IPS DF 19.7 (cell line): ENCODE data around the gene CRIP2.

Source experiments
- DNase-seq: peaks from one replicate; pipeline ENCODE4 v3.0.0-alpha.2; 2013; ENCODE audit warnings: low read depth, low spot score

The CRIP2 gene

DNA sequence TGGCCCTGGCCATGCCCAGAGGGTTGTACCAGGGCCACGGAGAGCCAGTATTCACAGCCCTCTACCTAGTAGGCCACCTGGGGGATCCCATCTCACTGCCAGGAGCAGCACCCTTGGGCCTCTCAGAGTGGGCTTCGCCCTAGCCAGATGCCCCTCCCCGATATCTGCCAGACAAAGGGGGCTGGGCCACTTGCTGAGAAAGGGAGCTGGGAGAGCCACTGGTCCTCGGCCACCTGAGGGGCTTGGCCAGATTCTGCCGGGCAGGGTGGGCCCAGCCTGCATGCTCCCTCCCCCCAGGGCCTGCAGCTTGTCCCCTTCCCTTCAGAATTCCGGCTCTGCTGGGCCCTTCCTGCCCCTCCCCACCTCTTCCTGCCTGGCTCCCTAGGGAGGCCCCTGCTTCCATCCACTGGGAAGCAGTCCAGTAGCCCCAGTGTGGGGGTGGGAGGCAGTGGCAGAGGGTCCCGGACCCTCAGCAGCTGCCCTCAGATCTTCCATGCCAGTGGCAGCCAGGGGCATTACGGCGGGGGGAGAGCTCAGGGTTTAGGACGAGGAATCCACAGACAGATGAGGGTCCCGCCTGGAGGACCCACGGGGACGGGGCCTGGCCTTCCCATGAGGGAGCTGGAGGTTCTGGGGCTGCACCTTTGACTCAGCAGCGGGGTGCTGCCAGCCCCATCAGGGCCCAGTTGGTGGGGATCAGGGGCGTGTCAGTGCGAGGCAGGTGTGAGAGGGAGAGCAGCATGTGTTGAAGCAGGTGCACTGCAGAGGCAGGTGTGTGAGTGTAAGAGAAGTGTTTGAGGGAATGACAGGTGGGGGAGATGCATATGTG, 2.4 kb downstream of the CRIP2 start:
- DNase-seq, result no peak

DNA sequence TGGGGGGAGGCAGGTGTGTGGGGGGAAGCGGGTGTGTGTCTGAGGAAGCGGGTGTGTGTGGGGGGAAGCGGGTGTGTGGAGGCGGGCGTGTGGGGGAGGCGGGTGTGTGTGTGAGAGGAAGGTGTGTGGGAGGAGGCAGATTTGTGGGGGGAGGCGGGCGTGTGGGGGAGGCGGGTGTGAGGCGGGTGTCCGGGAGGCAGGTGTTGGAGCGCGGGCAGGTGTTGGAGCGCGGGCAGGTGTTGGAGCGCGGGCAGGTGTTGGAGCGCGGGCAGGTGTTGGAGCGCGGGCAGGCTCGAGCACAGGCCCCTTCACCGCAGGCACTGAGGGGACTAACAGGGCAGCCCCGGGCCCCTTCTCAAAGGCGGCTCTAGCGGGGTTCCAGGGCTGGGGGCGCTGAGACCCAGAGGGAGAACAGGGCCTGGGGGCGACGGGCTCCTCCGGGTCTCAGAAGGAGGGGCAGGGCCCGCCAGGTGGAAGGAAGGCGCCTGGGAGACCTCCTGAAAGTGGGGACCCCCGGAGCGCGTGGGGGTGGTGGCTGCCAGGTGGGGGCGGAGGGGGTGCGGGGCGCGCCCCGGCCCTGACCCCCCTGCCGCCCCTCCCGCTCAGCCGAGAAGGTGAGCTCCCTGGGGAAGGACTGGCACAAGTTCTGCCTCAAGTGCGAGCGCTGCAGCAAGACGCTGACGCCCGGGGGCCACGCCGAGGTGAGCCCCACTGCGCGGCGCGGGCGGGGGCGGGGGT, 3.2 kb downstream of the CRIP2 start:
- DNase-seq, result no peak

DNA sequence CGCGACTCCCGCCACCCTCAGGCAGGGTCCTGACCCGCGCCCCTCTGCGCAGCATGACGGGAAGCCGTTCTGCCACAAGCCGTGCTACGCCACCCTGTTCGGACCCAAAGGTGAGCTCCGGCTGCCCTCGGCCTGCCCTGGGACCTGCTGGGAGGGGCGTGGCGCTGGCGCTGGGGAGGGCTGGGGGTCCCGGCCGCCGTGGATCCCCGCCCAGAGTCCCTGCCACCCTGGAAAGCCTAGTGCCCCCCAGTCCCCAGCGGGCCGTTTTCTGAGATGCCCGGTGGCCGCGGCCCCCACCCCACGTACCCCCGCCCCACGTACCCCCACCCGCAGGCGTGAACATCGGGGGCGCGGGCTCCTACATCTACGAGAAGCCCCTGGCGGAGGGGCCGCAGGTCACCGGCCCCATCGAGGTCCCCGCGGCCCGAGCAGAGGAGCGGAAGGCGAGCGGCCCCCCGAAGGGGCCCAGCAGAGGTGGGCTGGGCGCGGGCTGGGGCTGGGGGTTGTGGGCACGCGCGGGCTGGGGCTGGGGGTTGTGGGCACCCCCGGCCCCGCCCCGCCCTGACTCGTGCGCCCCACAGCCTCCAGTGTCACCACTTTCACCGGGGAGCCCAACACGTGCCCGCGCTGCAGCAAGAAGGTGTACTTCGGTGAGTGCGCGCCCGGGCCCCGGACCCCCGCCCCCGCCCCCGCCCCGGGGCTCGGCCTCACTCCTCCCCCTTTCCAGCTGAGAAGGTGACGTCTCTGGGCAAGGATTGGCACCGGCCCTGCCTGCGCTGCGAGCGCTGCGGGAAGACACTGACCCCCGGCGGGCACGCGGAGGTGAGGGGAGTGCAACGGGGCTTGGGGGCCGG, 4.0 kb downstream of the CRIP2 start:
- no peak for DNase-seq

DNA sequence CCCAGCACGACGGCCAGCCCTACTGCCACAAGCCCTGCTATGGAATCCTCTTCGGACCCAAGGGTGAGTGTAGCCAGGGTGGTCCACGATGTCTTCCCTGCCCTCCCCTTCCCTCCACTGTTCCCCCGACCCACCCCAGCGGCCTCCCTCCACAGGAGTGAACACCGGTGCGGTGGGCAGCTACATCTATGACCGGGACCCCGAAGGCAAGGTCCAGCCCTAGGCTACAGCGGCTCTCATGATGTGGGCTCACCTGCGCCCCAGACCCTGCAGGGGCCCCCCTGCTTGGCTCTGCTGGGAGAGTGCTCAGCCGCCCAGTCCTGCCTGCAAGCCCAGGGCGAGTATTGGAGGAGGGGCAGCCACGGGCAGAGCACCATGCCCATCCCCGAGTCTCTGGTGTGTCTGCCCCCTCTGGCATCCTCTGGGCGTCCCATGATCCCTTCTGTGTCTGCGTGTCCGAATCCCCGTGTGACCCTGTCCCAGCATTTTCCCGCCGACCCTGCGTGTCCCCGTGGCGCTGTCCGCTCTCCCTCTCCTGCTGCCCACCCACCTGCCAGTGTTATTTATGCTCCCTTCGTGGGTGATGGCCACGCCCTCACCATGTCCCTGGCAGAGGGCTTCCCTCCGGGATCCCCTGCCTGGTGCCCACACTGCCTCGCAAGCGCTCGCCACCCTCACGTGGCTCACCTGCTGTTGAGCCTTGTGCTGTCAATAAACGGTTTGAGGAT, 5.0 kb downstream of the CRIP2 start:
- DNase-seq, result no peak

DNA sequence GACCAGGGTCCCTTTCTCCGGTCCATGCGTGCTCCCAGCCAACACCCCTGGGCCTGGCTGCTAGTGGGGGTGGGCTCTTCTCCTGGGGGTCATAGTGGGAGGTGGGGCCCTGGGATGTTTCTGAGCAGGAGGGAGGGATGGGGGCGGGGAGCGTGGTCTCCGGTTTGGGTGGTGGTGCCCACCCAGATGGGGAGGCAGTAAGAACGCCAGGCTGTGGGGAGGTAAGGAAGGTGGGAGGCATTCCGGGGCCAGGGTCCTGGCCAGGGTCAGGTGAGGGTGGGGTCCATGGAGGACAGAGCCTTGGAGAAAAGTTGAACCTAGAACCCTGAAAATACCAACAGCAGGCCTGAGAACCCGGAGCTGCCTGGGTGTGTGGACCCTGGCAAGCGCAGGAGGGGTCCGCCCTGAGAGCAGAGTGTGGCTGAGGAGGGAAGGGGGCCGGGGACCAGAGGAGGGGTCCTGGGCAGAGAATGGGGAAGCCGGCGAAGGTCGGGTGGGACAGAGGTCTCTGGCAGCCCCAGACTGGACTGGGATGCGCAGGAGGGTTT, 5.7 kb downstream of the CRIP2 start:
- no peak for DNase-seq

DNA sequence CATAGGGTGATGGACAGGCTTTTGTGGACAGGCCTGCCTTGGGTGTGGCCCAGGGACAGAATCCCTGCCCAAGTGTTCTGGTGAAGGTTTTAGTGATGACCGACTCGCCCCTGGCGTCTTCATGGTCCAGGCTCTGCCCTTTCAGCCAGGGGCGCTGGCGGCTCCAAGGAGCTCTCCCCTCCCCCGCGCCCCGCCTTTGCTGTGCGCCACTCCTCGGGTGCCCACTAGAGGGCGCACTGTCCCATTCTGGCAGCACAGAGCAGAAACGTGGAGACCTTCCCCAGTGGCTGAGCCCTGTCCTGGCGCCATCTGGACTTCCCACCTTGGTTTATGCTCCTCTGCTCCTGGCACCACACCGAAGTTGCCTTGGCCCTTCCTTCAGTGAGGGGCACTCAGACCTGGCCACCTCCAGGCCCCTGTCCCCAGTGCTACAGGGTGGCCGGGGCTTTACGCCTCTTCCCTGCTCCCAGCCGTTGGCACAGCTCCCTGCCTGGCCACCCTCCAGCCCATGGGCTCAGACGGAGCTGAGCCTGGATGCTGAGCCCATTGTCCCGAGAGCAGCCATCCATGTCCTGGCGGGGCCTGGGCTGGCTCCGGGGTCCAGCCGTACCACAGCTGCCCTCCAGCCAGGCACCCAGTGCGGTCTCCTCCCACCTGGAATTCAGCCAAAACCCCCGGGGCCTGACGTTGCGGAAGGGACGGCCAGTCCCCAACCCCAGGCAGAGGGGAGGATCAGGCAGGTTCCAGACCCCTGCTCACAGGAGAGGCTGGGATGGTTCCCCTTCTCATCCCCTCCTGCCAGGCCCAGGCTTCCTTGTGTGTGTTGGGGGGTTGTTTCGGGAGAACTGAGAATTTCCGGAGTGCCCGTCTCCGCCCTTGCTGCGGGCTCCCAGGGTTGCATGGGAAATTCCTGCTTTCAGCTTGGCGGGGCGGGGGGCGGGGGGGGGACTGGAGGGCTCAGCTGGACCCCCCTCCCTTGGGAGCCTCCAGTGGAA, 6.5 kb downstream of the CRIP2 start:
- no peak for DNase-seq

DNA sequence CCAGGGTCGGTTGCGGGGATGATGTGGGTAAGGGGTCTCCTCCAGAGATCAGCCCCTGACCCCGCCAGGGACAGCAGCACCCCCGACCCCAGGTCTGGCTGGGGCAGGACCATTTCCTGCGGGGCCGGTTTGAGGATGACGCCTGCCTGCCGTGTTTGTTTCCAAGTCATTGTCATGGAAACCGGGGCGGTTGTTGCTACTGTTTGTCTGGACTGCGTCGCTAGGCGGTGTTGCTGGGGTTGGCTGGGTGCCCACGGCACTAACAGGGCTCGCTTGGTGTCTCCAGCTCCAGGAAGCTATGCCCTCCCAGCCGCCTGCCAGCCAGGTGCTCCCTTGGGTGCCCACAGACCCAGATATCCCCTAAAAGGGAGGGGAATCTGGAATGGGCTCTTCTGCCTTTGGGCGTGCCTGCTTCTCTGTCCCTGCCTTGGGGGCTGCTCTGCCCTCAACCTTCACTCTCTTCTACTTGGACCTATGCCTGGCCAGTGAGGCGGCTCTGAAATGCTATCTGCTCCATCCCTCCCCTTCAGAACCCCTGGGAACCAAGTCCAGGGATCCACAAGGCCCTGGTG, 7.4 kb downstream of the CRIP2 start:
- no peak for DNase-seq

DNA sequence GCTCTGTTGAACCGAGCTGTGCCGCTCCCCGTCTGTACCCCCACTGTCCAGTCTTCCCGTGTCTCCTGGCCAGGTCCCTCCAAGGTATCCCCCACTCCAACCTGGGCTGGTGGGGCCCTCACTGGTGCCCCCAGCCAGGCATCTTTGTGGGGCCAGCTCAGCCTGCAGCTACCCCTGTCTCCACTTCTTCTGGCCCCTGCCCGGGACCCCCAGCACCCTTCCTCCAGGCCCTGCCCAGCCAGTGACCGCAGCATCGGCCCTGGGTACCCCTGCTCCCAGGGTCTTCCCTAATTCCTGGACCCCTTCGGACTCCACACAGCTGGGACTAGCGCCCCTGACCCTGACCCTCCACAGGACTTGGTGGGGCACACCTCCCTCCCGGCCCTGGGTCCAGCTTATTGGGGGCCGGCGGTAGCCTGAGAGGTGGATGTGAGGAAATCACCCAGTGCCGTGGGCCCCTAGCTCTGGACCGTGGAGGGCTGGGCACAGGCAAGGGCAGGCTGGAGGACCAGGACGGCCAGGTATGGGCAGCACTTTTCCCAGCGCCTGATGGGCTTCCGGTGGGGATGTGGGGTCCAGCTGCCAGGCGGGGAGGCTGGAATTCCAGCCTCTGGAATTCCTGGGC, 8.0 kb downstream of the CRIP2 start:
- DNase-seq, result no peak

DNA sequence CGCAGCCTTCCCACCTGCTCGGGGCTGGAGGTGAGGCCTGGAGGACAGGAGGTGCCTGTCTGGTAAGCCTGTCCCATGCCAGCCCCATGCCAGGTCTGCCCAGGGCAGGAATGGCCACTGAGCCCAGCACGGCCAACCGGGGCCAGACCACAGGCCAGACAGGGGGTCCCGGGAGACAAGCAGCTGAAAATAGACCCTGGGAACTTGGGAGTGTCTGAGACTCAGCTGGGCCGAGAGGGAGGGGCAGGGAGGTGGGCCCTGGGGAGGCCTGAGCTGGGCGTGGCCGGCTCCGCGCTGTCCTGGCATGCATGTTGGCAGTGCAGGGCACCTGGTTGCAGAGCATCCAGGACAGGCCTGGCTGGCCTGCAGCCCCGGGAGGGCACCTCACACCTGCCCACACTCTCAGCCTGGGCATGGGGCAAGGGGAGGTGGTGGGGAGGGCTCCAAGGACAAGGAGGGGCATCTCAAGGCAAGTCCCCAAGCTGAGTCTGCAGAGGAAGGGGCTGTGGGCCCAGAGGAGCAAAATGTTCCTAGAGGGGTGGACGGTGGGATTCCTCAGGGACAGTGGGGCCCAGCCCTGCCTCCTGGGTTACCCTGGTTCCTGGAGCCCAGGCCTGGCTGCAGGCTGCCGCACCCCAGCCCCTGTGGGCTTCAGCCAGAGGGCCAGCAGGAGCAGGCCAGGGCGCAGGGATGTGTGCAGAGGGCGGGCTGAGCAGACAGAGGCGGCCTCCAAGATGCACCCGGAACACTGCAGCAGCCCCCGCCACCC, 8.9 kb downstream of the CRIP2 start:
- no peak for DNase-seq

DNA sequence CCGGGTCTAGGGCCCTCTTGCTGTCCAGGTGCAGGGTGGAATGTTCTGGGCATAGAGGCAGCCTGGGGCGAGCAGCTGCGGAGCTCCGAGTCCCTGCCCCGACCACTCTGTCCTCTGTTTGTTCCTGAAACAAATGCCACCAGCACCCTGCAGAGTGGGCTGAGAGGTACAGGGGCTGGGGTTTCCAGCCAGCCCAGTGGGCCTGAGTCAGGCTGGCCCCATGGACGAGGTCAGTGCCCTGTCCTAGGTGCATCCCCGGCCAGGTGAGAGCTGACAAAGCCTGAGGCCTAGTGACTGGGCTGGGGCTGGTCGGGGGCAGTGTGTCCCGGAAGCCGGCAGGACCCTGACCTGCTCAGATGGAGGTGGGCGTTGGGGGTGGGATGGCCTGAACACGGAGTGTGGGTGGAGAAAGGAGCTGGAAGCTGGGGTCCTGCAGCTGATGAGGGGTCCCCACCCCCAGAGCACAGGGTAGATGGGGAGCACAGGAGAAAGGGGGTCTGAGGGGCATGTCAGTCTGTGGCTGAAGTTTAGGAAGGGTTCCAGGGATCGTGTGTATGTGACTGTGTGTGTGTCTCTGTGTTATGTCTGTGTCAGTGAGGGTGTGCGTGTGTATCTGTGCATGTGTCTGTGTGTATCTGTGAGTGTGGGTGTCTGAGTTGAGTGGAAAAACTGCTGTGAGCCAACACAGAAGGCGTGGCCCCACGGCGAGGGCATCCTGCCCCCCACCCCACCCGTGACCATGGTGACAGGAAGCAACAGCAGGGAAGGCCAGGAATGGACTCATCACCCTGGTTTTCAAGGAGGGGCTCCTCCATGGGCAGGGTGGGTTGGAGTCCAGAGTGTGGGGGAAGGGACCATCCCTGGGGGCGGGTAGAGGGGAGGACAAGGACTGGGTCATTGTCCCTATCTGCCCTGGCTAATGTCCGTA, 9.7 kb downstream of the CRIP2 start:
- no peak for DNase-seq

DNA sequence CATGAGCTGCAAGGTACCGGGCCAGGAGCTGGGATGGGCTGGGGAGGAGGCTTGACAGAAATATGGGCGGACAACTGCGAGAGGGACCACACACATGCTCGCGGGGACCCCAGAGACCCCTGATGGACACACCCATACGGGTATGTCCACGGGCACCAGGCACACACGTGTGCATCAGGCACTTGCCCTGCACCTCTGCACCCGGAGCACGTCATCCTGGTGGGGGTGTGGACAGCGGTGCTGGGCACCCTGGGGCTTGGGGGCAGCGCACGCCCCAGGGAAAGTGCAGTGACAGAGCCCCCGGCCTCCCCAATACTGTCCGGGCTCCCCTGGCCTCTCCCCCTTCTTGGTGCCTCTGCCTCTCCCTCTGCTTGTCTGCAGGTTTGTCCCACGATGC, 10.4 kb downstream of the CRIP2 start:
- DNase-seq, result no peak

DNA sequence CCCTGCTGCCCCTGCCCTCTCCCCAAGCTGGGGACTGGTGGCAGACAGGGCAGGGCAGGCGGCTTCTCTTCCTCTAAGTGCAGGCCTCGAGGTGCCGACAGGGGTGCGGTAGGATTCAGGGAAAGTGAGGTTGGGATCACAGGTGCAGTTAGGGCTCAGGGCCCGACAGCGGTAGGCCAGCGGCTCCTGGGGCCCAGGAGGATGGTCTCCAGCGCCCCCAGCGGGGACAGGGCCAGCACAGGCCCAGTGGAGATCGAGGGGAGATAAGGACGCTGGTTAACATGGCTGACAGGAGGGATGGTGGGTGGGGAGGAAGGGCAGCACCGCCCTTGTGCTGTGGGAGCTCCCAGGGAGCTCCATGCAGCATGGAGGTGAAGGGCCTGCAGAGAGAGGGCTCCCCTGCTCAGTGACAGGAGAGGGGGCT, 11.1 kb downstream of the CRIP2 start:
- DNase-seq, result no peak

DNA sequence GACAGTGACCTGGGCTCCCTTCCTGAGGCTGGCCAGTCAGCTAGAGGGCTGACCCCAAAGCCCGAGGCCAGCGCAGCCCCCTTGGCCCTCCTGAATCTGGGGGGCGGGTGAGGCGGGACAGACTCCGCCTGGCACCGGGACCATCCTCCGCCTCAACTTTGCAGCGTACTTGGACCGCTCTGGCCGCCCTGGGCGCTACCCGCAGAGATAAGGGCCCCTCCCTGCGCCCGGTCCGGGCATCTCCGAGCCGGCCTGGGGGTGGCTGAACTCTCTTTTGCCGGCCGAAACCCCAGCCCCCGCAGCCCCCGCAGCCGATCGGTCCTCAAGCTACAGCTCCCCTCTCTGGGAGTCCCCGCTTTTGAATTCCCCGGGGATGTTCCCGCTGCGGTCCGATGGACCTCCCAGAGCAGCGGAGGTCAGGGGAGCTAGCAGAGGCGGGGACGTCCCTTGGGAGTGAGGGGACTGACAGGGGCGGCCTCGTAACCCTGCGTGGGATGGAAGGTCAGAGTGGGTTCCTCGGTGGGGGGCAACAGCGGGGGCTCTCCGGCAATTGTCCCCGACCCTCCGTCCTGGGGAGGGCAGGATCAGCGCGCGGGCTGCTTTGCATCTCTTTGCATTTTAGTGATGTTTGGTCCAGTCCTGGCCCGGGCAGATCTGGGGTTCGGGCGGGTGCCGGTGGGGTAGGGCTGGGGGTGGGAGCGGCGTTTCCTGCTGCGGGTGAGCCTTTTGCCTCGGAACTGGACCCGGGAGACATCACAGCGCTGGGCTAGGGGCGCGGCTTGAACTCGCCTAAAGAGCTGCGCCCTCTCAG, 11.7 kb downstream of the CRIP2 start, which contains the start of gene CRIP1:
Gene CRIP1 (plus strand): TSS at position 724 of the 811 bp plus-strand sequence. CDS start 374 bp downstream, outside the sequence.
- DNase-seq, result no peak

DNA sequence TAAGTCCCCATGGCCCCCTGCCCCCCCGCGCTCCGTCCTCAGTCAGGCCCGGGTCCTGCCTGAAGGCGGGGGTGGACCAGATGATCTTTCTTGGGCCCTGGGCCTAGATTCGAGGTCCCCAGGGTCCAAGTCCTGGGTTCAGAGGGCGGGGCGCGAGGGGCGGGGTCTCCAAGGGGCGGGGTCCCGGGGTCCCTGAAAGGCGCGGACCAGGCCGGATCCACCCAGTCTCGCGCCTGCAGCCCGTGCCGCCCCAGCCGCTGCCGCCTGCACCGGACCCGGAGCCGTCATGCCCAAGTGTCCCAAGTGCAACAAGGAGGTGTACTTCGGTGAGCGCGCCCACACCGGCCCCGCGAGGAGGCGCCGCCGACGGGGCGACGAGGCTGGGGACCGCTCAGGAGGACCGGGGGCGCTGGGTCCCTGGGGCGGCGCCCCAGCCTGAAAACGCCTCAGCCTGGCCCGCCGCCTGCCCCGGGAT, 12.4 kb downstream of the CRIP2 start:
- no peak for DNase-seq

DNA sequence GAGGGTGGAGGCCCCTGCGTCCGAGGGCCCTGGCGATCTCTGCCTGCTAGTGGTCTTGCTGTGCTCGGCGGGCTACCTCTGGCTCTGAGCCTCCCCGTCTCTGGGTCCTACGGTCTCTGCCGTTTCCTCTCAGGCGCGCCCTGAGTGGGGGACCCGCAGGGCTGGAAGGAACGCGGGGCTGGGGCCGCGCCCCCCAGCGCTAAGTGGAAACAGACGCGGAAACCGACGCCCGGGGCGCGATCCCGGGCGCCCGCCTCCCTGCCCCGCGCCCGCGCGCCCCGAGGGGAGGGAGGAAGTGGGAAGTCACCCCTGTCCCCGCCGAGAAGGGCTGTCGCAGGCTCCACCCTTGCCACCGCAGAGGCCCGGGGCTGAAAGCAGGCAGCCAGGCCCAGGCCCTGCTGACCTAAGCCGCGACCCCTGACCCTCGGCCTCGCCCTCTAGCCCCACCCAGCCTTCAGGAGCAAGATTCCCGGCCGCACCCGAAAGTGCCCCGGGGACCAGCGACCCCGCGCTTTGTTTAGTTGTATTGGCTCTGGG, 12.9 kb downstream of the CRIP2 start:
- DNase-seq, result no peak
